ENCODE data around the gene PLA2G6.
"Not testable (repeated sequence)": the region's sequence is repeated elsewhere in the genome, so short reads cannot be mapped to it uniquely, and the experiment has no call there.

The PLA2G6 gene

GRCh38 chr22:38191055-38191454 is 9.4 kb upstream of the PLA2G6 start:
- DNase-seq: no peak

DNA sequence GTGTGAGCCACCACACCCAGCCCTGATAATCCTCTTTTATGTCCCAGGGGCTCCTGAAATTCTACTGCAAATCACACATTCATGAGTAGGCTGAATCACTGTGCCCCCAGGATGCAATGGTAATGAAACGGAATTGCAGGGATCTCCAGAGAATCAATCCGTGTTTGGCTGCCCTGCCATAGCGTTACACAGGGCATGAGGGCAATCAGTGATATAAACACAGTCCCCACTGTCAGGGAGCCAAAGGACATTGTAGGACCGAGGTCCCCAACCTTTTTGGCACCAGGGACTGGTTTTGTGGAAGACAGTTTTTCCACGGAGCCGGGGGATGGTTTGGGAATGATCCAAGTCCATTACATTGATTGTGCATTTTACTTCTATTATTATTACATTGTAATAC is 9.0 kb upstream of the PLA2G6 start:
- no peak for DNase-seq

DNA sequence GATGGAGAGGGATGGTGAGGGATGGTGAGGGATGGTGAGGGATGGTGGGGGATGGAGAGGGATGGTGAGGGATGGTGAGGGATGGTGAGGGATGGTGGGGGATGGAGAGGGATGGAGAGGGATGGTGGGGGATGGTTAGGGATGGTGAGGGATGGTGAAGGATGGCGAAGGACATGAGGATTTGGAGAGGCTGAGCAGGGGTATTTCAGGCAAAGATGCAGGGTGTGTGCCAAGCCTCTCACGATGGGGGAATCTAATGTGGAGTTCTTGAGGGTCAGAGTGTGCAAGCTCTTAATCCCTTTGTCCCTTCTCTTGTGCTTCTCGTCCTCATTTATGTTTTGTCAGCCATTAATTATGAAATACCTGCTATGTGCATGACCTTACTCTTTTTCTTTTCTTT is 7.5 kb upstream of the PLA2G6 start:
- no peak for DNase-seq

- DNase-seq: no peak
These were observed 6.0 kb upstream of the PLA2G6 start for GRCh38 chr22:38187413-38188212.

DNA sequence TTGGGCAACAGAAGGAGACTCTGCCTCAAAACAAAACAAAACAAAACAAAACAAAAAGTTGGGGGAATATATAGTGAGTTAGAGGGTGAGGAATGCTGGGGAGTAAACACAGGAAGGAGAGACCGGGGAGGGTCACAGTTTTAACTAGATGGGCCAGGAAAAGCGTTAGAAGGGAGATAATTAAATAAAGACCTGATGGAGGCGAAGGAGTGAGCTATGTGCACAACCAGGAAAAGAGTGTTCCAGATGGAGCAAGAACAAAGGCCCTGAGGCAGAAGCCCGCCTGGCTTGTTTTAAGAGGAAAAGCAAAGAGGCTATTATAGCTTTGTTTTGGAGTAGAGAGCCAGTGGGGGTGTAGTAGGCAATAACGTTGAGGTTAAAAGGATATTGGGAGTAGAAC is 4.8 kb upstream of the PLA2G6 start:
- DNase-seq: no peak

- no peak for DNase-seq
These were observed 3.2 kb upstream of the PLA2G6 start for GRCh38 chr22:38184788-38185187.

DNA sequence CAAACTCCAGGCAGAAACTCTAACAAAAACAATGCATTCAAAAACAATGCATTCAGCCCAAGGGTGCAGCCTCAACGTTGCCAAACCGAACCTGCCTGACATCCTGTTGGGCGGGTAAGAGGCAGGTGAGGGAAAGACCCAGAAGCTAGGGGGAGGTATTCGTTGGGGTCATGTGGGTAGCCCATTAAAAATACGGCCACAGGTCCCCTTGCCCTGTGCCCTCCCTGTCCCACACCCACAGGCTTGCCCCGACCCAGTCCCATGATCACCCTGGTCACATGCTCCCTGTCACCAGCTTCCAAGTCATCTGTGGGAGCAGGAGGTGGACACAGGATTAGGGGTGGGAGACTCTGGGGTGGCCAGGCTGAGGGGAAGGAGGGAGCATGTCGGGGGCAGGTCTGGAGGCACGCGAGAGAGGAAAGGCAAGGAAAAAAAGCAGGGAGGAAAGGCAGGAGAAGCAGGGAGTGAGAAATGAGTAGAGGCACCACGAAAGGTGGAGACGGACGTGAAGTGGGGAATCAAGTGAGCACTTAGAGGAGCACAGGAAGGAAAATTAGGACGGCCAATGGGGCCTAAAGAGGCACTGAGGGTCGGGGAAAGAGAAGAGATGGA is 683 bp downstream of the PLA2G6 start:
- no peak for DNase-seq

DNA sequence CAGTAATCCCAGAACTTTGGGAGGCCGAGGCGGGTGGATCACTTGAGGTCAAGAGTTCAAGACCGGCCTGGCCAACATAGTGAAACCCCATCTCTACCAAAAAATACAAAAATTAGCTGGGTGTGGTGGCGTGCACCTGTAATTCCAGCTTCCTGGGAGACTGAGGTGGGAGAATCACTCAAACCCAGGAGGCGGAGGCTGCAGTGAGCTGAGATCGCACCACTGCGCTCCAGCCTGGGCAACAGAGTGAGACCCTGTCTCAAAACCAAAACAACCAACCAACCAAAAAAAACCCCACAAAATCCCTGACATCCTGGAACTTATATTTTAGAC is 3.1 kb downstream of the PLA2G6 start:
- DNase-seq: not testable (repeated sequence)

GRCh38 chr22:38177926-38178604 is 3.6 kb downstream of the PLA2G6 start:
- no peak for DNase-seq

- not testable (repeated sequence) for DNase-seq
These were observed 4.1 kb downstream of the PLA2G6 start for GRCh38 chr22:38177571-38177925.

DNA sequence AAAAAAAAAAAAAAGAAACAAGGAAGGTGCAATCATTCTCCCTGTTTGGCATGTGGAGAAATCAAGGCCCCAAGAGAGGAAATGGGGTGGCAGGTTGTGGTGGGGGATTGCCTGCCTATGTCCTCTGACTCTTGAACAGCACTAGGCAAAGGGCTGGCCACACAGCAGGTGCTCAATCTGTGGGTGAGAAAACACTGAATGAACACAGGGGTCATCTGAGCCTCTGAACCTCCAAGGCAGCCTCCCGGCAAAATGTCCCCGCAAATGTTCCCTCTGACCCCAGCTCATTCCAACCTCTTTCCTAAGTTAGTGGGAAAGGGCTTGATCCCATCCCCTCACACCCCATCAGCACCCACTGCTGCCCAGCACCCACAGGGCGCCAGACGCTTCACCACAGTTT is 4.6 kb downstream of the PLA2G6 start:
- DNase-seq: no peak

DNA sequence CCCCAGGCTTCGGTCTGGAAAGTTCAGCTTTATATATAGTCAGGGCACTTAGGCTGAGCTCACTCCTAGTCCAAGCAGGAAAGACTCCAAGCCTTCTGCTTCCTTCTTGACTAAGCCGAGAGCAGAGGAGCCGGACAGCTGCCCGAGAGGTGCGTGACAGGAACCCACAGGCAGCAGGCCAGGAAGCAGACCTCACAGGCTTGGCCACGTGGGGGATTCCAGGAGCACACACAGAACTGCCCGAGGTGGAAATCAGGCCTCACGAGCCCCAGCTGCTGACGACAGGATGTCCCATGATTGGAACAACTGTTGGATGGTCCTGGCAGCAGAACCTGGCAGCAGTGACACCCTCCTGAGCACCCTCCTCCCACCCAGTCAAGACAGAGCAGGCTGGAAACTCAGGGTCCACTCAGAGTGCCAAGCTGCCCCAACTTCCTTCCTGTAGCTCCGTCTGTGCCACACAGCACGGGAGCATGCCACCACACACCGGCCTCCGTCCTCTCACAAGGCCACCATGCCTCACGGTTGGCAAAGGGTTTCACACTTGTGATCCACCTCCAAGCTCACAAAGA is 5.4 kb downstream of the PLA2G6 start:
- DNase-seq: no peak

- DNase-seq: no peak
These were observed 6.2 kb downstream of the PLA2G6 start for GRCh38 chr22:38175206-38176118.

DNA sequence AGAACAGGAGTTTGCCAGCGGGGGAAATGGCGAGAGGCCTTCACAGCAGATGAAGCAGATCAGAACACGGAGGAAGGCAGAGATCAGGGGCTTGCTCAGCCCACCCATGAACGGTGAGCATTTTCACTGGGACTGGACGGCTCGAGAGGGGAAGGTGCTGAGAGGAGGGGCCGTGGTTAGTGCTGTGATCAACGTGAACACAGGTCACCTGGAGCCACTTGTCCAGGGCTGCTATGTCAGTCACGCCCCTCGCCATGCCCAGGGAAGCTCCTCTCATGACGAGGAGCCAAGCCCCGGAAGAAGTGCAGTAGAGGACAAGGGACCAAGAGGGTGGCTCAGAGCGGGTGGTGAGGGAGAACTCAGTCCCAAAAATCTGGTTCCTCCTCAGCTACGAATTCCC is 7.0 kb downstream of the PLA2G6 start:
- DNase-seq: no peak

DNA sequence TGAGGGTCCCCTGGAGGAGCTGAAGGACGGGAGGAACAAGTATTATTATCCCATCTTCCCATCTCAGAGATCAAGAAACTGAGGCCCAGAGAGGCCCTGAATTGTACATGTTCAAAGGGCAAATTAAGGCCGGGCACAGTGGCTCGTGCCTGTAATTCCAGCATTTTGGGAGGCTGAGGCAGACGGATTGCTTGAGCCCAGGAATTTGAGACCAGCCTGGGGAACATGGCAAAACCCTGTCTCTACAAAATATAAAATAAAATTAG is 8.1 kb downstream of the PLA2G6 start:
- DNase-seq: no peak

GRCh38 chr22:38172832-38173640 is 8.6 kb downstream of the PLA2G6 start:
- no peak for DNase-seq

GRCh38 chr22:38171927-38172831 is 9.5 kb downstream of the PLA2G6 start:
- DNase-seq: no peak

DNA sequence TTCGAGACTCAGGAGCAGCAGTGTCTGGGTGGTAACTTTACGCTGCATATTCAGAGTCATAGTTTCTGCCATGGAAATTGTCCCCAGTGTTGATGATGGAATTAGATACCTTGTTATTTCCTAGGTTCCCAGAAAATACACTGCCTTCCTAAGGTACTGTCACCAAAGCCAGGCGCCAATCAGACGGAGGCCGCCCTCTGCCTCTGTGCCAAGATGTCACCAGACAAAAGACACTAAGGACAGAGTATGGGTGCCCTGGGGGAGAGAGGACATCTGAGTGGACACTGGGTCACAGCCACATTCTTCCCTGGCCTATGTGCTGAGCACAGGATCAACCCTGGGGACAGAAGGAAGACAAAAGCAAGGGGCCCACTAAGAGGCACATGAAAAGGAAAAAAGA is 11.2 kb downstream of the PLA2G6 start:
- no peak for DNase-seq

DNA sequence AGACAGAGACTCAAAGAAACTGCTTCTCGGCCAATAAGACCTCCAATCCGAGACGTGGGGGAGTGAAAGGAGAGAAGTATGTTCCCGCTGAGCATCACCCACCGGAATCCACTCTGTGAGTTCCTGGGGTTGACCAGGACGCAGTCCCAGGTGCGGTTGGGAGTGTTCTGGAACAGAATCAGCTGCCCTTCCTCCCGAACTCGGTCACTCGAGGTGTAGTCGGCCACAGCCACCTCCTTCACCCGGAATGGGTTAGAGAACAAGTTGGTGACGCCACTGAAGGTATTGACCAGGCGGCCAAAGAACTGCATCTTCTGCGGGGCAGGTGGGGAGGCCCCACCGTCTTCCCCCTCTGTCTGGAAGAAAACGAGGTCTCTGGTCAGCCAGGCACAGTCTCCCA is 12.5 kb downstream of the PLA2G6 start:
- DNase-seq: no peak

GRCh38 chr22:38167988-38168407 is 13.6 kb downstream of the PLA2G6 start:
- no peak for DNase-seq

DNA sequence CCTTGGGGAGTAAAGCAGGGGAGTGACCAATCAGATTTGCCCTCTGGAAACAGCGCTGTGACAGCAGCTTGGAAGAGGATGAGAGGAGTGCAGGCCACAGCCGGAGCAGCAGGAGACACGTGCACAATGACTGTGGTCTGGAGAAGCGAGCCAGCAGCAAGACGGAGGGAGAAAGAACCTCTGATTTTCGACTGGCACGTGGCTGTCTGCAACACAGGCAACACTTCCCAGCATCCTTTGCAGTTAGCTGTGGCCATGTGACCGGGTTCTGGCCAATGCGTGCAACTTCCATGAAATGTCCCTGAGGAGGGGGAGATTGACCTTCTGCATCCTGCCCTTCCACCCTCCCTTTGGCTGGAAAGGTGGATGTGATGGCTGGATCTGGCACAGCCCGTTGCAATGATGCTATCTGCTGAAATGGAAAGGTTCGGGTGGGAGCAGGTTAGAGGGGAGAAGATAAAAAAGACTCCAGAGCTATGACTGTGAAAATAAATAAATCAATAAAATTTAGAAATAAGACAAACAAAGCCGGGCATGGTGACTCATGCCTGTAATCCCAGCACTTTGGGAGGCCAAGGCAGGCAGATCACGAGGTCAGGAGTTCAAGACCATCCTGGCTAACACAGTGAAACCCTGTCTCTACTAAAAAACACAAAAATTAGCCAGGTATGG is 15.6 kb downstream of the PLA2G6 start:
- no peak for DNase-seq

Data from SIG-M5 (cell line).